HG03159 (cell line): ENCODE results near the gene CTXN1.

Source experiments
- ATAC-seq: cut with Tn5 transposase; IDR thresholded peaks from one replicate; pipeline ENCODE4 v1.9.1; 2021; ENCODE audit warnings: mild to moderate bottlenecking, moderate library complexity; ENCODE audit not compliant: unreplicated experiment

CTXN1 gene

DNA sequence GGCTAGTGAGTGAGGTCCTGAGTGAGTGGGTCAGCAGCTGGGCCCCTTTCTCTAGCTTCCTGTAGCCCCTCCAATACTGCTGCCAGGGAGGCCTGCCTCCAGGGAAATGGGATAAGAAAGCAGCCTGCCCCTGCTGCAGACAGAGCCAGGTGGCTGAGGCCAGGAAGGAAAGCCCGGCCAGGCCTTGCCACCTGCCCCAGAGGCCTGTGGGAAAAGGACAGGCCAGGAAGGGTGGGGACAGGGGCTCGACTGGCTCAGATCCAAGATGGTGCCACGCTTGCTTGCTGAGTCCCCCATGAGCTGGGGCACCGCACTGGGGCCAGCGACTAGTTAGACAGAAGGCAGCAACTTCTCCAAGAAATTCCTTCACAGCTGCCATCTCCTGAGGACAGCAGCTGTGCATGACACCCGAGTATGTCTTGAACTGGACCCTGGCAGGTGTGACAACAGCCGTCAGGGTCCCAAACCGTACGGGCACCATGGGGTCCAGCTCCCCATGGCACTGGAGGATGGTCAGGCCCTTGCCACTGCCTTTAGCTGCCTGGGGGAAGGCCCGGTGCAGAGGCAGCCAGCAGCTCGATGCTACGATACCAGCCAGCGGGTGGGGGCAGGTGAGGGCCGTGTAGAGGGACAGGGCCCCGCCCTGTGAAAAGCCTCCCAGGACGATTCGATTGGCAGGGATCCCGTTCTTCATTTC lies 46.7 kb downstream of the CTXN1 start:
- no peak for ATAC-seq

- no peak for ATAC-seq
Observed at GRCh38 chr19:7877249-7877836, 48.6 kb downstream of the CTXN1 start.

GRCh38 chr19:7874897-7875273 lies 51.0 kb downstream of the CTXN1 start:
- ATAC-seq: no peak
